Measurements from ENCODE around the gene TRIM67. TPM values are rescaled to one million over a fixed set of nuclear protein-coding genes. Genes with fewer than 3 reads are reported as not detected.
A peak's percentile ranks its signal among the peaks of the same experiment; 100 is the strongest.

The TRIM67 gene
- total and polyA plus RNA-seq, 2 experiments from 2014 or later, result not detected

- no peaks in the 10 kb centered on the region for H3F3A ChIP-seq (ENCODE audit: insufficient read depth)
- in situ Hi-C loops (cut with MboI), result no loop called here
- H3K4me2 ChIP-seq (ENCODE audit: unreplicated experiment), result peak overlapping the region; percentile 93
- H3K27me3 ChIP-seq (replicated peaks; ENCODE audit: insufficient read depth), result no peaks in the 10 kb centered on the region
- TF ChIP-seq EZH2phosphoT487 (IDR thresholded peaks at IDR 0.05; ENCODE audit: insufficient read depth, low read depth) (no peak), EZH2 (IDR thresholded peaks at IDR 0.05; ENCODE audit: insufficient read depth, poor library complexity, severe bottlenecking) (no peak)
- no peak overlapping the region for H2AFZ ChIP-seq
- H3K36me3 ChIP-seq (ENCODE audit: low read depth), result peaks cover 7% of the 10 kb centered on the region; the same call in 1 of the 2 replicates
- no peak overlapping the region for H3K9ac ChIP-seq
- peak; percentile 56 for DNase-seq
- H4K20me1 ChIP-seq (ENCODE audit: insufficient read depth), result no peaks in the 10 kb centered on the region
- no peaks in the 10 kb centered on the region for H3K9me2 ChIP-seq (ENCODE audit: insufficient read depth)
- peak overlapping the region; percentile 88 for H3K4me3 ChIP-seq
- no peaks in the 10 kb centered on the region for H3K9me3 ChIP-seq (ENCODE audit: low read depth)
- H3K79me2 ChIP-seq (ENCODE audit: insufficient read depth), result peaks cover 83% of the 10 kb centered on the region
- no peak overlapping the region for H3K27ac ChIP-seq
- 48 to 49% methylated on average over 5 of the region's 5 CpGs for WGBS, 2 experiments (ENCODE audit: low coverage in 1 of 2, low lambda C conversion rate in 2 of 2, missing lambda C conversion rate in 2 of 2)
- H3K4me1 ChIP-seq (ENCODE audit: insufficient read depth), result peaks cover 21% of the 10 kb centered on the region
Measured at GRCh38 chr1:231242516-231243198, 80.8 kb downstream of the TRIM67 start.

DNA sequence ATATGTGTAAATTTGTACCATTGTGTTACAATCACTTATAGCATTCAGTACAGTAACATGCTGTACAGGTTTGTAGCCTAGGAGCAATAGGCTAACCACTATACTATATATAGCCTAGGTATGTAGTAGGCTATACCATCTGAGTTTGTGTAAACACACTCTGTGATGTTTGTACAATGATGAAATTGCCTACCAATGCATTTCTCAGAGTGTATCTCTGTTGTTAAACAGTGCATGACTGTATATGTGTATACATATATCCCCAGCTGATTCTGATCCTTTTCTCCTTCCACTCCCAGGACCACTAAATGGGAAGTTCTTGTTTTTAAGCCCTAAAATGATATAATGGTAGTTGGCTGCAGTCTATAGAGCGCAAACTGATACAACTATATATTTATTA, 86.9 kb downstream of the TRIM67 start:
- H4K20me1 ChIP-seq (ENCODE audit: insufficient read depth), result no peaks in the 10 kb centered on the region
- no peak overlapping the region for H3K4me3 ChIP-seq
- TF ChIP-seq EZH2phosphoT487 (IDR thresholded peaks at IDR 0.05; ENCODE audit: insufficient read depth, low read depth) (no peak), EZH2 (IDR thresholded peaks at IDR 0.05; ENCODE audit: insufficient read depth, poor library complexity, severe bottlenecking) (no peak)
- no peaks in the 10 kb centered on the region for H3K9me2 ChIP-seq (ENCODE audit: insufficient read depth)
- H3K4me2 ChIP-seq (ENCODE audit: unreplicated experiment), result no peak overlapping the region
- in situ Hi-C loops (cut with MboI), result no loop called here
- peaks cover 60% of the 10 kb centered on the region for H3K79me2 ChIP-seq (ENCODE audit: insufficient read depth)
- H3K4me1 ChIP-seq (ENCODE audit: insufficient read depth), result no peaks in the 10 kb centered on the region
- no peaks in the 10 kb centered on the region for H3K36me3 ChIP-seq (ENCODE audit: low read depth)
- no peak for DNase-seq
- no peaks in the 10 kb centered on the region for H3K27me3 ChIP-seq (replicated peaks; ENCODE audit: insufficient read depth)
- H3K9me3 ChIP-seq (ENCODE audit: low read depth), result no peaks in the 10 kb centered on the region
- no peak overlapping the region for H2AFZ ChIP-seq
- H3K9ac ChIP-seq, result no peak overlapping the region
- no peaks in the 10 kb centered on the region for H3F3A ChIP-seq (ENCODE audit: insufficient read depth)
- no peak overlapping the region for H3K27ac ChIP-seq
- 93 to 97% methylated on average over 1 of the region's 1 CpG for WGBS, 2 experiments (ENCODE audit: low coverage in 1 of 2, low lambda C conversion rate in 2 of 2, missing lambda C conversion rate in 2 of 2)

DNA sequence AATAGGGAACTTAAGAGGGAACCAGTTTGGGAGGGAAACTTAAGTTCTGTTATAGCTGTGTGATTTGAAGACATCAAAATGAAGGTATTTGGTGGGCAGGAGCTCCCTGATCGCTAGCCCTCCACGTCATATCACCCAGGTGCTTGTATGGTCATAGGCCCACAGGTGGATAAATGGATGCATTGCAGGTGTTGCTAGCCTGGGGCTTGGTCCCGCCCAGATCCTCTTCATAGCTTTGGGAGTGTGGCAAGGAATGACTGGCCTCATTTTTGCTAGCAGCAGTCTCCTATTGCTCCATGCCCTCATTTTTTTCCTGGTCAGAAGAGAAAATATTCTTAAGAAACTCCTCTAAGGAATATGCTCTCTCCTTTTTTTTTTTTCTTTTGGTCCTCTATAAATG, 90.5 kb downstream of the TRIM67 start:
- no peaks in the 10 kb centered on the region for H3K9me3 ChIP-seq (ENCODE audit: low read depth)
- 80 to 87% methylated on average over 3 of the region's 3 CpGs for WGBS, 2 experiments (ENCODE audit: low coverage in 1 of 2, low lambda C conversion rate in 2 of 2, missing lambda C conversion rate in 2 of 2)
- no peak for DNase-seq
- TF ChIP-seq EZH2phosphoT487 (IDR thresholded peaks at IDR 0.05; ENCODE audit: insufficient read depth, low read depth) (no peak), EZH2 (IDR thresholded peaks at IDR 0.05; ENCODE audit: insufficient read depth, poor library complexity, severe bottlenecking) (no peak)
- no peak overlapping the region for H3K4me2 ChIP-seq (ENCODE audit: unreplicated experiment)
- H3K9me2 ChIP-seq (ENCODE audit: insufficient read depth), result no peaks in the 10 kb centered on the region
- H3K36me3 ChIP-seq (ENCODE audit: low read depth), result peaks cover 10% of the 10 kb centered on the region; the same call in 1 of the 2 replicates
- H3K79me2 ChIP-seq (ENCODE audit: insufficient read depth), result peaks cover 24% of the 10 kb centered on the region
- no peak overlapping the region for H3K4me3 ChIP-seq
- no peak overlapping the region for H3K9ac ChIP-seq
- H3K27me3 ChIP-seq (replicated peaks; ENCODE audit: insufficient read depth), result no peaks in the 10 kb centered on the region
- no peak overlapping the region for H2AFZ ChIP-seq
- no peak overlapping the region for H3K27ac ChIP-seq
- H3K4me1 ChIP-seq (ENCODE audit: insufficient read depth), result no peaks in the 10 kb centered on the region
- no peaks in the 10 kb centered on the region for H4K20me1 ChIP-seq (ENCODE audit: insufficient read depth)
- in situ Hi-C loops (cut with MboI), result no loop called here
- no peaks in the 10 kb centered on the region for H3F3A ChIP-seq (ENCODE audit: insufficient read depth)

GRCh38 chr1:231260351-231260750, 98.5 kb downstream of the TRIM67 start:
- TF ChIP-seq EZH2 (IDR thresholded peaks at IDR 0.05; ENCODE audit: insufficient read depth, poor library complexity, severe bottlenecking), result no peak
- no peak for TF ChIP-seq EZH2phosphoT487 (IDR thresholded peaks at IDR 0.05; ENCODE audit: insufficient read depth, low read depth)
- Histone ChIP-seq H3F3A (ENCODE audit: insufficient read depth) (no peaks in the 10 kb centered on the region), H3K9me3 (ENCODE audit: low read depth) (no peaks in the 10 kb centered on the region), H3K4me3 (no peak overlapping the region), H3K27me3 (replicated peaks; ENCODE audit: insufficient read depth) (no peaks in the 10 kb centered on the region), H4K20me1 (ENCODE audit: insufficient read depth) (no peaks in the 10 kb centered on the region), H3K27ac (no peak overlapping the region), H3K4me2 (ENCODE audit: unreplicated experiment) (no peak overlapping the region), H3K36me3 (ENCODE audit: low read depth) (peaks cover 44% of the 10 kb centered on the region), H3K4me1 (ENCODE audit: insufficient read depth) (no peaks in the 10 kb centered on the region), H2AFZ (no peak overlapping the region), H3K79me2 (ENCODE audit: insufficient read depth) (no peaks in the 10 kb centered on the region), H3K9ac (no peak overlapping the region), H3K9me2 (ENCODE audit: insufficient read depth) (no peaks in the 10 kb centered on the region)
- no peak for DNase-seq
- in situ Hi-C loops (cut with MboI), result no loop called here
- WGBS, 2 experiments (ENCODE audit: low coverage in 1 of 2, low lambda C conversion rate in 2 of 2, missing lambda C conversion rate in 2 of 2), result 94 to 97% methylated on average over 4 of the region's 4 CpGs
